DND-41 (cell line): ENCODE results near the gene CYP4A22.
"Not testable (repeated sequence)": the region's sequence is repeated elsewhere in the genome, so short reads cannot be mapped to it uniquely, and the experiment has no call there.

Source experiments
- ATAC-seq: fragments of 200-7000 bp; cut with Tn5 transposase; 3 replicates; pipeline ENCODE4 v1.9.1; 2021; ENCODE audit warnings: low read depth; ENCODE audit not compliant: insufficient read depth
- DNase-seq: peaks from one replicate; pipeline ENCODE4 v3.0.0-alpha.2; 2020
- H2AFZ ChIP-seq: 2 replicates; pipeline ENCODE4 v1.6.0; 2012; ENCODE audit warnings: low read depth, low read length
- H3K27ac ChIP-seq: 2 replicates; pipeline ENCODE4 v1.5.1; 2012; ENCODE audit warnings: low read length, inconsistent platforms
- H3K27me3 ChIP-seq: fragments of 200-600 bp; sonication (generic); 2 replicates; pipeline ENCODE4 v1.6.0; 2012; ENCODE audit warnings: low read length, mild to moderate bottlenecking, inconsistent platforms; ENCODE audit not compliant: insufficient read depth, poor library complexity
- H3K36me3 ChIP-seq: 2 replicates; pipeline ENCODE4 v1.5.1; 2012; ENCODE audit warnings: low read length, inconsistent platforms; ENCODE audit not compliant: insufficient read depth
- H3K4me1 ChIP-seq: 2 replicates; pipeline ENCODE4 v1.5.1; 2012; ENCODE audit warnings: mild to moderate bottlenecking, low read length; ENCODE audit not compliant: insufficient read depth
- H3K4me2 ChIP-seq: 2 replicates; pipeline ENCODE4 v1.6.0; 2012; ENCODE audit warnings: mild to moderate bottlenecking, moderate library complexity, low read length, inconsistent platforms; ENCODE audit not compliant: insufficient read depth
- H3K4me3 ChIP-seq, 2 experiments: fragments of 200-600 bp in 1 of 2; shearing (Covaris generic) in 1 of 2; 2 replicates each; pipeline ENCODE4 v1.5.1; 2012 to 2016; ENCODE audit warnings: inconsistent platforms in 2 of 2, low read length in 2 of 2, mild to moderate bottlenecking in 2 of 2, low read depth in 1 of 2, moderate library complexity in 1 of 2
- H3K79me2 ChIP-seq: 2 replicates; pipeline ENCODE4 v1.6.0; 2012; ENCODE audit warnings: low read length, inconsistent platforms; ENCODE audit not compliant: insufficient read depth
- H3K9ac ChIP-seq: 2 replicates; pipeline ENCODE4 v1.6.0; 2012; ENCODE audit warnings: low read depth, mild to moderate bottlenecking, inconsistent platforms, low read length, moderate library complexity
- H3K9me3 ChIP-seq: 2 replicates; pipeline ENCODE4 v1.5.1; 2012; ENCODE audit warnings: low read length, moderate library complexity, mild to moderate bottlenecking, inconsistent platforms; ENCODE audit not compliant: insufficient read depth, severe bottlenecking
- H4K20me1 ChIP-seq: 2 replicates; pipeline ENCODE4 v1.6.0; 2012; ENCODE audit warnings: low read length; ENCODE audit not compliant: insufficient read depth
- EZH2 ChIP-seq: IDR thresholded peaks from 3 replicates; pipeline ENCODE4 v1.6.1; 2012; ENCODE audit warnings: borderline replicate concordance, low read depth, mild to moderate bottlenecking, moderate library complexity, low read length, inconsistent platforms; ENCODE audit not compliant: severe bottlenecking
- TF ChIP-seq, protein P1 (sequence below): IDR thresholded peaks from 2 replicates; pipeline ENCODE4 v1.5.1; 2012; ENCODE audit warnings: borderline replicate concordance, low read length, moderate library complexity, mild to moderate bottlenecking; ENCODE audit not compliant: poor library complexity, severe bottlenecking; ENCODE audit errors: extremely low read depth

CYP4A22 gene

DNA sequence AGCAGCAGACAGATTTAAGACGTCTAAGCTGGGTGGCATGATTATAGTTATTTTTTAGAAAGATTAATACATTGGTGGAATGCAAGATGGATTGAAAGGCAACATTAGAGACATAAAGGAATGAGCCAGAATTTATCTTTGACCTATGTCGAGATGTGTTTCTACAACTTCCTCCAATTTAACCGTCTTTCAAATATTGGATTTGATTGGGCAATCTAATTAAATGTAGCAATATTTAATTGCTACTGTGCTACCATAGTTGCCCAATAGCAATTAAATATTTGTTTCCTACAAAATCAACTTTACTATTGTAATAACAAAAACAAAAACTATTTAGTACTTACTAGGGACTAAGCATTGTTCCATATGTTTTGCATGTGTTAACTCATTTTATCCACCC lies 30.4 kb upstream of the CYP4A22 start:
- H3K4me3 ChIP-seq: no peak overlapping the region
- H3K79me2 ChIP-seq: no peaks in the 10 kb centered on the region
- H3K4me1 ChIP-seq: no peaks in the 10 kb centered on the region
- ATAC-seq (no peak), DNase-seq (no peak)
- H3K27ac ChIP-seq: no peak overlapping the region
- no peak overlapping the region for H3K9ac ChIP-seq
- no peaks in the 10 kb centered on the region for H3K27me3 ChIP-seq
- no peaks in the 10 kb centered on the region for H3K36me3 ChIP-seq
- H3K9me3 ChIP-seq: peaks cover 10% of the 10 kb centered on the region
- H2AFZ ChIP-seq: no peak overlapping the region
- H4K20me1 ChIP-seq: no peaks in the 10 kb centered on the region
- no peak overlapping the region for H3K4me2 ChIP-seq
- TF ChIP-seq, protein P1, sequence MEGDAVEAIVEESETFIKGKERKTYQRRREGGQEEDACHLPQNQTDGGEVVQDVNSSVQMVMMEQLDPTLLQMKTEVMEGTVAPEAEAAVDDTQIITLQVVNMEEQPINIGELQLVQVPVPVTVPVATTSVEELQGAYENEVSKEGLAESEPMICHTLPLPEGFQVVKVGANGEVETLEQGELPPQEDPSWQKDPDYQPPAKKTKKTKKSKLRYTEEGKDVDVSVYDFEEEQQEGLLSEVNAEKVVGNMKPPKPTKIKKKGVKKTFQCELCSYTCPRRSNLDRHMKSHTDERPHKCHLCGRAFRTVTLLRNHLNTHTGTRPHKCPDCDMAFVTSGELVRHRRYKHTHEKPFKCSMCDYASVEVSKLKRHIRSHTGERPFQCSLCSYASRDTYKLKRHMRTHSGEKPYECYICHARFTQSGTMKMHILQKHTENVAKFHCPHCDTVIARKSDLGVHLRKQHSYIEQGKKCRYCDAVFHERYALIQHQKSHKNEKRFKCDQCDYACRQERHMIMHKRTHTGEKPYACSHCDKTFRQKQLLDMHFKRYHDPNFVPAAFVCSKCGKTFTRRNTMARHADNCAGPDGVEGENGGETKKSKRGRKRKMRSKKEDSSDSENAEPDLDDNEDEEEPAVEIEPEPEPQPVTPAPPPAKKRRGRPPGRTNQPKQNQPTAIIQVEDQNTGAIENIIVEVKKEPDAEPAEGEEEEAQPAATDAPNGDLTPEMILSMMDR: no peak
- TF ChIP-seq EZH2: no peak

DNA sequence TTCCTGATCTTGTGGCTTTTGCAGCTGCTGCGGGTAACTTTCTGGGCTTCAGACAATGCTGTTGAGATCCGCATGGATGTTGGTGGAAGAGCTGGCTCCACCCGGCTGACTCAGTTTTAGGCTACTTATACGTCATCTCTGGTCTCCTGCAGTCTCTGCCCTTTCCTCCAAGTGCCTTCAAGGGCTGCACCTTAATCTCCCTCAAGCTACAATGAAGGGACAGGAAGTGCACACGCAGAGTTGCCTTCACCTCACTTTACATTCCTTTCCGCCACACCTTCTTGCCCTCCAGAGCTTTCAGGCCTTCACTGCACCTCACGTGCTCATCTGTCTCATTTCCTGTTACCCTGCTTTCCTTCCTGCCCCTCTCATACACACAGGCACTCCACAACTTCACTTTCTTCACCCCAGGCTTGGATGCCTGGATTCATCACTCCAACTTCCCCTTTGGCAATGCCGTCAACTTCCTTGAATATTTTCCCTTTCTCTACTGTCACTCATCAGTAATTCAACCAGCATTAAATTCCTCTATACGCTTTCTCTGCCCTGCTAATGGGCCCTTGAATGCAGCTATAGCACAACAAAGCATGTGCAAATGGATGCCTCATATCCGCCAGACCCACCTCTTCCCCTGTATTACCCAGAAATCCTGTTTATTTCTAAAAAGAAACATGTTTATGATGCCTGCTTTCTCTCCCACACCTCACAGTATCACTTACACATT lies 29.2 kb upstream of the CYP4A22 start:
- H2AFZ ChIP-seq, DNase-seq, H3K9ac ChIP-seq, H3K4me1 ChIP-seq, H3K9me3 ChIP-seq, H3K4me3 ChIP-seq, H3K36me3 ChIP-seq, H3K79me2 ChIP-seq, H4K20me1 ChIP-seq, H3K27me3 ChIP-seq, H3K27ac ChIP-seq, H3K4me2 ChIP-seq: not testable (repeated sequence)
- peak; percentile 44; the same call in 2 of the 3 replicates for ATAC-seq

DNA sequence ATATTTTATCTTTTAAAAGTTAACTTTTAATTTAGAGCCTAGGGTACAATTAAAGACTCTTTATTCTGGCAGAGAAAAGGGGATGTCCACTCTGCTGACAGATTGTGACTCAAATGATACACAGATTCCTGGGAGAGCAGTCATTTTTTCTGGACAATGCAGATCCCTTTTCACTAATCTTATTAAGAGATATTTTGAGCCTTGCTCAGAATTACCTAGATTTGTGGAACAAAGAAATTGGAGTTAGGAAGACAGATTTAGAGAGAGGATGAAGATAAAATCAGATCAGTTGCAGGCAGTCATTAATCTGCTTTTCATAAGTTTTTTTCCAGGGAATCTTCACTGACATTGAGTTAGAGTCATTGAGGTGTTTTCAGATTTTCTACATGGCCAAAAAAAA lies 27.8 kb upstream of the CYP4A22 start:
- H3K36me3 ChIP-seq, H3K9ac ChIP-seq, H3K4me2 ChIP-seq, H3K27me3 ChIP-seq, DNase-seq, H3K4me3 ChIP-seq, H3K27ac ChIP-seq, H3K79me2 ChIP-seq, H2AFZ ChIP-seq, H3K9me3 ChIP-seq, ATAC-seq, H4K20me1 ChIP-seq, H3K4me1 ChIP-seq: not testable (repeated sequence)

DNA sequence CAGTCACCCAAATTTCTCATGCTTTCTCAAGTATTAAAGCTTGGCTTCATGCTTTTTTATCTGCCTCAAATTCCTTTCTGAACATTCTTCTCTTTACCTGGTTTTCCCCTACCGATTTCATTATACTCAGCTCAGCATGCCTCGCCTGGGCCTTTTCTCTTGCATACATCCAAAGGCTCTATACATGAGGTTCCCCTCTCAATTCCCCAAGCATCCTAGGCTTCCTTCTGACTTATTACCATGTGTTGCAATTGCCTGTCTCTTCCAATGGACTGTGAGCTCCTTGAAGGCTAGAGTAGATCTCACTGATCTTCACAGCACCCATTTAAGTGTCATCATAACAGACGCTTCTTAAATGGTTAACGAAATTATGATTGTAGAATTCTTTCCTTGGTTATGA lies 24.1 kb upstream of the CYP4A22 start:
- H3K9me3 ChIP-seq: no peaks in the 10 kb centered on the region
- no peak overlapping the region for H3K4me3 ChIP-seq
- ATAC-seq (no peak), DNase-seq (no peak)
- no peak overlapping the region for H3K27ac ChIP-seq
- no peak overlapping the region for H2AFZ ChIP-seq
- no peaks in the 10 kb centered on the region for H4K20me1 ChIP-seq
- H3K36me3 ChIP-seq: no peaks in the 10 kb centered on the region
- H3K79me2 ChIP-seq: no peaks in the 10 kb centered on the region
- no peak overlapping the region for H3K4me2 ChIP-seq
- TF ChIP-seq EZH2: no peak
- TF ChIP-seq, protein P1: no peak
- H3K27me3 ChIP-seq: no peaks in the 10 kb centered on the region
- no peaks in the 10 kb centered on the region for H3K4me1 ChIP-seq
- no peak overlapping the region for H3K9ac ChIP-seq

DNA sequence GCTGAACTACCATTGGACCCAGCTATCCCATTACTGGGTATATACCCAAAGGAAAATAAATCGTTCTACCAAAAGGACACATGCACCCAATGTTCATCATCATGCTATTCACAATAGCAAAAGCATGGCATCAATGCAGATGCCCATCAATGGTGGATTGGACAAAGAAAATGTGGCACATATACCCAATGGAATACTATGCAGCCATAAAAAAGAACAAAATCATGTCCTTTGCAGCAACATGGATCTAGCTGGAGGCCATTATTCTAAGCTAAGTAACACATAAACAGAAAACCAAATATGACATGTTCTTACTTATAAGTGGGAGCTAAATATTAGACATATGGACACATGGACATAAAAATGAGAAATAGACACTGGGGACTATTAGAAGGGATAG lies 16.2 kb upstream of the CYP4A22 start:
- not testable (repeated sequence) for ATAC-seq, H3K9ac ChIP-seq, H3K79me2 ChIP-seq, H3K4me2 ChIP-seq, H2AFZ ChIP-seq, DNase-seq, H3K36me3 ChIP-seq, H3K9me3 ChIP-seq, H3K4me1 ChIP-seq, H4K20me1 ChIP-seq, H3K4me3 ChIP-seq, H3K27ac ChIP-seq, H3K27me3 ChIP-seq

DNA sequence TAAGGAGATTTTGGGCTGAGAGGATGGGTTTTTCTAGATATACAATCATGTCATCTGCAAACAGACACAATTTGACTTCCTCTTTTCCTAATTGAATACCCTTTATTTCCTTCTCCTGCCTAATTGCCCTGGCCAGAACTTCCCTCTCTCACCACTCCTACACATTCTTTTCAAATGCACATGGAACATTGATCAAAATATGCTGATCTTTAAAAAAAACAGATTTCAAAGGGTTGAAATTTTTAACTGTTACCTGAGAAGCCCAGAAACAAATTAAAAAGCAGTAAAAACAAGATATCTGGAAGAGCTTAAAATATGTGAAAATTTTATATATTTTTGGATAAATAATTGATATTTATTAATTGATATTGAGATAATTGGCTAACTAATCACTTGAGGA lies 12.4 kb upstream of the CYP4A22 start:
- H3K4me3 ChIP-seq, H3K79me2 ChIP-seq, H3K4me1 ChIP-seq, H4K20me1 ChIP-seq, H2AFZ ChIP-seq, H3K36me3 ChIP-seq, DNase-seq, H3K27ac ChIP-seq, H3K4me2 ChIP-seq, H3K9ac ChIP-seq, ATAC-seq, H3K9me3 ChIP-seq, H3K27me3 ChIP-seq: not testable (repeated sequence)

DNA sequence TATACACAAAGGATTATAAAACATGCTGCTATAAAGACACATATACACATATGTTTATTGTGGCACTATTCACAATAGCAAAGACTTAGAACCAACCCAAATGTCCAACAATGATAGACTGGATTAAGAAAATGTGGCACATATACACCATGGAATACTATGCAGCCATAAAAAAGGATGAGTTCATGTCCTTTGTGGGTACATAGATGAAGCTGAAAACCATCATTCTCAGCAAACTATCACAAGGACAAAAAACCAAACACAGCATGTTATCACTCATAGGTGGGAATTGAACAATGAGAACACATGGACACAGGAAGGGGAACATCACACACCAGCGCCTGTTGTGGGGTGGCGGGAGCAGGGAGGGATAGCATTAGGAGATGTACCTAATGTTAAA lies 10.2 kb upstream of the CYP4A22 start:
- not testable (repeated sequence) for H2AFZ ChIP-seq, DNase-seq, H3K36me3 ChIP-seq, H3K79me2 ChIP-seq, H3K27ac ChIP-seq, H3K4me3 ChIP-seq, H3K27me3 ChIP-seq, H3K4me1 ChIP-seq, H4K20me1 ChIP-seq, H3K4me2 ChIP-seq, H3K9ac ChIP-seq, ATAC-seq, H3K9me3 ChIP-seq
